Osteoblast (primary cell): ENCODE data around the gene PER2. TPM values are rescaled to one million over a fixed set of nuclear protein-coding genes. Genes with fewer than 3 reads are reported as not detected.

Experiments
- DNase-seq: peaks from one replicate; pipeline ENCODE4 v3.0.0; 2011; ENCODE audit warnings: low spot score, mixed read lengths; ENCODE audit not compliant: insufficient read length; ENCODE audit errors: missing footprints
- H2AFZ ChIP-seq: 2 replicates; pipeline ENCODE4 v1.6.0; 2011; ENCODE audit warnings: mild to moderate bottlenecking, low read length
- H3K27ac ChIP-seq: 2 replicates; pipeline ENCODE4 v1.5.1; 2011; ENCODE audit warnings: mild to moderate bottlenecking, low read depth, low read length, moderate library complexity
- H3K27me3 ChIP-seq: 2 replicates; pipeline ENCODE4 v1.6.0; 2012; ENCODE audit warnings: mild to moderate bottlenecking, control low read depth, inconsistent platforms, low read length, moderate library complexity; ENCODE audit not compliant: insufficient read depth
- H3K36me3 ChIP-seq: 2 replicates; pipeline ENCODE4 v1.5.1; 2011; ENCODE audit warnings: mild to moderate bottlenecking, low read length, control low read depth, moderate library complexity; ENCODE audit not compliant: insufficient read depth
- H3K4me1 ChIP-seq: 2 replicates; pipeline ENCODE4 v1.5.1; 2011; ENCODE audit warnings: mild to moderate bottlenecking, low read length, control low read depth, moderate library complexity; ENCODE audit not compliant: insufficient read depth
- H3K4me2 ChIP-seq: 2 replicates; pipeline ENCODE4 v1.6.0; 2011; ENCODE audit warnings: mild to moderate bottlenecking, low read length; ENCODE audit not compliant: insufficient read depth
- H3K4me3 ChIP-seq: fragments of 200-600 bp; sonication (generic); 3 replicates; pipeline ENCODE4 v1.5.1; 2012; ENCODE audit warnings: mild to moderate bottlenecking, low read length, inconsistent platforms; ENCODE audit not compliant: insufficient read depth
- H3K79me2 ChIP-seq: 2 replicates; pipeline ENCODE4 v1.6.0; 2012; ENCODE audit warnings: mild to moderate bottlenecking, low read length, control low read depth, inconsistent platforms; ENCODE audit not compliant: insufficient read depth
- H3K9me3 ChIP-seq: 2 replicates; pipeline ENCODE4 v1.5.1; 2011; ENCODE audit warnings: low read depth, low read length, control low read depth
- H4K20me1 ChIP-seq: 2 replicates; pipeline ENCODE4 v1.6.0; 2012; ENCODE audit warnings: mild to moderate bottlenecking, low read length, control low read depth; ENCODE audit not compliant: insufficient read depth
- total RNA-seq: library from RNA; depleted of rRNA; stranded (reverse); fragments of >200 nt; gene quantifications from 2 replicates; pipeline ENCODE4 v1.2.3, GENCODE V29; 2012
- TF ChIP-seq, protein P1 (sequence below): IDR thresholded peaks from 2 replicates; pipeline ENCODE4 v1.5.1; 2011; ENCODE audit warnings: mild to moderate bottlenecking, low read depth, low read length, moderate library complexity; ENCODE audit errors: extremely low read depth

PER2 gene
- total RNA-seq, 1 donor: 9.4 TPM

DNA sequence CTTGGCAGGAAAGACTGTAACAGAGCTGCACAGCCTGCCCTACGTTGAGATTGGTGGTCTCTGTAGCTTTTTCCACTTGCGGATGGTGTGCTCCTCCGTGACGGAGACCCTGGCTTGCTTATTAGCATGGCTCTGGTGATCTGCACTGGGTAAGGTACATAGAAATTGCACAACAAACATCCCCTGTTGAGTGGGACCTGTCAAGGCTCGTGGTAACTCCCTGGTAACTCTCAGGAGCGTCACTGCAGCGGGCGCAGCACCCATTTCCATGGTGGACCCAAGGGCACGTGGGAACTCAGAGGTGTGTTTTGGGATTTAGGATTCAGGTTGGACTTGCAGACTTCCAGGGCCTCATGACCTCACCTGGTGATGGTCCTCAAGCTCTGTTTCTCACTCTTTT lies 33.1 kb upstream of the PER2 start:
- peaks cover 6% of the 10 kb centered on the region for H3K27me3 ChIP-seq
- no peak for DNase-seq
- peaks cover 18% of the 10 kb centered on the region for H4K20me1 ChIP-seq
- H3K27ac ChIP-seq: peak overlapping the region; percentile 32
- H3K9me3 ChIP-seq: no peaks in the 10 kb centered on the region
- peak overlapping the region; percentile 94 for H3K4me2 ChIP-seq
- H3K79me2 ChIP-seq: peaks cover 45% of the 10 kb centered on the region
- TF ChIP-seq, protein P1, sequence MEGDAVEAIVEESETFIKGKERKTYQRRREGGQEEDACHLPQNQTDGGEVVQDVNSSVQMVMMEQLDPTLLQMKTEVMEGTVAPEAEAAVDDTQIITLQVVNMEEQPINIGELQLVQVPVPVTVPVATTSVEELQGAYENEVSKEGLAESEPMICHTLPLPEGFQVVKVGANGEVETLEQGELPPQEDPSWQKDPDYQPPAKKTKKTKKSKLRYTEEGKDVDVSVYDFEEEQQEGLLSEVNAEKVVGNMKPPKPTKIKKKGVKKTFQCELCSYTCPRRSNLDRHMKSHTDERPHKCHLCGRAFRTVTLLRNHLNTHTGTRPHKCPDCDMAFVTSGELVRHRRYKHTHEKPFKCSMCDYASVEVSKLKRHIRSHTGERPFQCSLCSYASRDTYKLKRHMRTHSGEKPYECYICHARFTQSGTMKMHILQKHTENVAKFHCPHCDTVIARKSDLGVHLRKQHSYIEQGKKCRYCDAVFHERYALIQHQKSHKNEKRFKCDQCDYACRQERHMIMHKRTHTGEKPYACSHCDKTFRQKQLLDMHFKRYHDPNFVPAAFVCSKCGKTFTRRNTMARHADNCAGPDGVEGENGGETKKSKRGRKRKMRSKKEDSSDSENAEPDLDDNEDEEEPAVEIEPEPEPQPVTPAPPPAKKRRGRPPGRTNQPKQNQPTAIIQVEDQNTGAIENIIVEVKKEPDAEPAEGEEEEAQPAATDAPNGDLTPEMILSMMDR: no peak
- peaks cover 5% of the 10 kb centered on the region for H3K36me3 ChIP-seq
- peak overlapping the region; percentile 77 for H2AFZ ChIP-seq
- peak overlapping the region; percentile 80 for H3K4me3 ChIP-seq
- peaks cover 13% of the 10 kb centered on the region for H3K4me1 ChIP-seq

DNA sequence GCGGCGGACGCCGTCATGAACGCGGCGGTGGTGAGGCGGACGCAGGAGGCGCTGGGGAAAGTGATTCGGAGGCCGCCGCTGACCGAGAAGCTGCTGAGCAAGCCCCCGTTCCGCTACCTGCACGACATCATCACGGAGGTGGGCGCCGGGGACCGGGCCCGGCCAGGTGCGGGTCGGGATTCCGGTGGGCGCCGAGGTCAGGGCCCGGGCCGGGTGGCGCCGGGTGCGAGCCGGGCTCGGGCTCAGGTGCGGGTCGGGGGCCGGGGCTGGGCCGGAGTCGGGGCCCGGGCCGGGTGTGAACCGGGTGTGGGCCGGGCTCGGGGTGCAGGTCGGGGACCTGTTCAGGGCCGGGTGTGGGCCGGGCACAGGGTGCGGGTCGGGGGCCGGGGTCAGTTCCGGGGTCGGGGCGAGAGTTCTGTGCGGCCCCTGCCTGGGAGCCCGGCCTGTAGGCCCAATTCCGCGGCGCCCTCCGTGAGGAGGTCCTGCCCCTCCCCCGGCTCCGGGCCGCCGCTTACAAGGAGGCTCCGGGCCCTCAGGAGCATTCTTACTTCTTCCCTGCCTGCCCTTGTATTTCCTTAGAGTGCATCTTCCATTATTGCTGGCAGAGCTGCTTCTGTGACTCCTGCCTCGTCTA lies 32.4 kb upstream of the PER2 start:
- peak overlapping the region; percentile 77 for H2AFZ ChIP-seq
- H3K27ac ChIP-seq: peak overlapping the region; percentile 32
- H4K20me1 ChIP-seq: peaks cover 17% of the 10 kb centered on the region
- H3K36me3 ChIP-seq: peaks cover 5% of the 10 kb centered on the region
- peaks cover 9% of the 10 kb centered on the region for H3K27me3 ChIP-seq
- H3K9me3 ChIP-seq: no peaks in the 10 kb centered on the region
- H3K4me1 ChIP-seq: peaks cover 13% of the 10 kb centered on the region
- H3K4me2 ChIP-seq: peak overlapping the region; percentile 94
- TF ChIP-seq, protein P1: no peak
- peaks cover 39% of the 10 kb centered on the region for H3K79me2 ChIP-seq
- peak; percentile 90 for DNase-seq
- peak overlapping the region; percentile 80 for H3K4me3 ChIP-seq

DNA sequence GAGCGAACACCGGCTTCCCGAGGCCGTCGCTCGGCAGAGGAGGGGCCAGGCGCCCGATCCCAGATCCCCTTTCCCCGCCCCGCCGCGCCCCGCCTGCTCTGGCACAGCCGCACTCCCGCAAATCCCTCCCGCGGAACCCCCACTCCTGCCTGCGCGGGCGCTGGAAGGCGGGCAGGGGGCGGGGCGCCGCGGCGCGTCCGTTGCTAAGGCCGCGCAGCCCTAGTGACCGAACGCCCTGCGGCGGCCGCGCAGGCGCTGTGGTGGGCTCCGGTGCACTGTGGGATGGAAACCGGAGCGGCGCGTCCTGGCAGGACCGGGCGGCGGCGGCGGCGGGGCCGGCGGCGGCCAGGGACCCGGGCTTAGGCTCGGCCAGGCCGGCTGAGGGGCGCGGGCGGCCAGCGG lies 31.8 kb upstream of the PER2 start, which contains the start of gene TRAF3IP1:
Gene TRAF3IP1 (plus strand): TSS at position 273 of the 402 bp plus-strand sequence. CDS start 145 bp downstream, outside the sequence.
- peak within 1 kb of the TSS; percentile 99 for H3K4me2 ChIP-seq
- no peaks in the 10 kb centered on the region for H3K9me3 ChIP-seq
- H3K27ac ChIP-seq: peak within 1 kb of the TSS; percentile 53
- peaks cover 37% of the 10 kb centered on the region for H3K79me2 ChIP-seq
- peaks cover 13% of the 10 kb centered on the region for H3K4me1 ChIP-seq
- peaks cover 9% of the 10 kb centered on the region for H3K27me3 ChIP-seq
- peak within 1 kb of the TSS; percentile 99 for H2AFZ ChIP-seq
- peaks cover 17% of the 10 kb centered on the region for H4K20me1 ChIP-seq
- H3K4me3 ChIP-seq: peak within 1 kb of the TSS; percentile 80
- TF ChIP-seq, protein P1: no peak
- H3K36me3 ChIP-seq: peaks cover 5% of the 10 kb centered on the region
- peak; percentile 100 for DNase-seq

DNA sequence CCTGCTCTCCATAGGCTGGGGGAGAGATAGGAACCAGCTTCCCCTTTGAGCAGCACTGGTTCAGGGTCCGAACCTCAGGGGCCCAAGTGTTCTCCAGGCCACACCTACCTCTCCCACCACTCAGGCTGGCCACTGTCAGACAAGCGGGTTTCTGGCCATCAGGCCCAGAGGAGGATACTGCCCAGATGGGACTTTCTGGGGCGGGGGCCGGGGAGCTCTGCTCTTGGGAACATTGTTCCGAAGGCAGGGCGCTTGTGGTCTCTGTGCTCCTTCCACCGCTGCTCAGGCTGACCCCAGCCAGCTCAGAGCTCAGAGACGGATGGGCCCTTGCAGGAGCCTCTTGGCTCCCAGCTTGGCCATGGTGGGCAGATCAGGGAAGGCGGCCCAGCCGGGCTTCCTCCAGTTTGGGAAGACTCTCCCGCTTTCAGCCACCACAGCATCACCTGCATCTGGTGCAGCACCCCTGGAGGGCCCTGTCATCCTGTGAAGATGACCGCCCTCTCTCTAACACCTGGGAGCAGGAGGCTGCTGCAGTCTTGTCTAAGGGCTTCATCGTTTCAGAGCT lies 26.7 kb upstream of the PER2 start:
- no peak for DNase-seq
- Histone ChIP-seq H3K4me1 (peaks cover 5% of the 10 kb centered on the region), H3K79me2 (peaks cover 3% of the 10 kb centered on the region), H3K27me3 (peaks cover 14% of the 10 kb centered on the region), H3K9me3 (no peaks in the 10 kb centered on the region), H4K20me1 (no peaks in the 10 kb centered on the region), H3K27ac (no peak overlapping the region), H3K4me3 (no peak overlapping the region), H3K4me2 (no peak overlapping the region), H2AFZ (no peak overlapping the region), H3K36me3 (no peaks in the 10 kb centered on the region)
- TF ChIP-seq, protein P1: no peak
